Retinal pigment epithelial cell (primary cell): ENCODE results near the gene SPECC1L.
A peak's percentile ranks its signal among the peaks of the same experiment; 100 is the strongest.

ENCODE experiments used
- DNase-seq: peaks from one replicate; pipeline ENCODE4 v3.0.0-alpha.2; 2010; ENCODE audit warnings: low read depth
- H3K4me3 ChIP-seq: 2 replicates; pipeline ENCODE4 v1.5.1; 2011; ENCODE audit warnings: mild to moderate bottlenecking, low read length, control low read depth, moderate library complexity
- CTCF ChIP-seq: conservative IDR thresholded peaks from 2 replicates; pipeline ENCODE4 v1.5.1; 2011; ENCODE audit warnings: low read depth, low read length, control low read depth, inconsistent platforms

SPECC1L gene

GRCh38 chr22:24419475-24419850 is 148.8 kb downstream of the SPECC1L start:
- H3K4me3 ChIP-seq, result no peak overlapping the region
- no peak for DNase-seq
- no peak for TF ChIP-seq CTCF

GRCh38 chr22:24420072-24420976 is 149.7 kb downstream of the SPECC1L start:
- no peak for TF ChIP-seq CTCF
- no peak for DNase-seq
- H3K4me3 ChIP-seq, result no peak overlapping the region

GRCh38 chr22:24420977-24421343 is 150.3 kb downstream of the SPECC1L start:
- no peak for DNase-seq

GRCh38 chr22:24421428-24421931 is 150.8 kb downstream of the SPECC1L start:
- no peak overlapping the region for H3K4me3 ChIP-seq
- DNase-seq, result no peak
- peak; percentile 34 for TF ChIP-seq CTCF

More at GRCh38 chr22:24420977-24421343, 150.3 kb downstream of the SPECC1L start:
- no peak overlapping the region for H3K4me3 ChIP-seq
- no peak for TF ChIP-seq CTCF

GRCh38 chr22:24422102-24422665 is 151.6 kb downstream of the SPECC1L start:
- no peak for DNase-seq
- H3K4me3 ChIP-seq, result no peak overlapping the region
- no peak for TF ChIP-seq CTCF

- no peak overlapping the region for H3K4me3 ChIP-seq
- DNase-seq, result no peak
- TF ChIP-seq CTCF, result peak; percentile 57
These were observed 152.9 kb downstream of the SPECC1L start for GRCh38 chr22:24423519-24424000.
